HEK293 (cell line): Measurements from ENCODE around the gene GMPPA.
A peak's percentile ranks its signal among the peaks of the same experiment; 100 is the strongest.

ENCODE experiments used
- ATF2 ChIP-seq: fragments of 450-650 bp; formaldehyde crosslinking; IDR thresholded peaks from 2 replicates; pipeline ENCODE4 v1.5.1; 2016; ENCODE audit warnings: missing biosample characterization, missing genetic modification characterization, low read depth
- BCL11B ChIP-seq: fragments of 450-650 bp; formaldehyde crosslinking; IDR thresholded peaks from 2 replicates; pipeline ENCODE4 v1.5.1; 2016; ENCODE audit warnings: low read depth, missing biosample characterization, missing genetic modification characterization
- EGR2 ChIP-seq: fragments of 450-650 bp; formaldehyde crosslinking; IDR thresholded peaks from 2 replicates; pipeline ENCODE4 v1.5.1; 2016; ENCODE audit warnings: low read depth, missing biosample characterization, missing genetic modification characterization
- GLI4 ChIP-seq: fragments of 450-650 bp; formaldehyde crosslinking; IDR thresholded peaks from 2 replicates; pipeline ENCODE4 v1.5.1; 2016; ENCODE audit warnings: missing biosample characterization, missing genetic modification characterization
- GLIS1 ChIP-seq: fragments of 450-650 bp; formaldehyde crosslinking; IDR thresholded peaks from 2 replicates; pipeline ENCODE4 v1.5.1; 2016; ENCODE audit warnings: missing biosample characterization, missing genetic modification characterization
- GLIS2 ChIP-seq: fragments of 450-650 bp; formaldehyde crosslinking; IDR thresholded peaks from 2 replicates; pipeline ENCODE4 v1.5.1; 2016; ENCODE audit warnings: missing biosample characterization, missing genetic modification characterization
- KLF1 ChIP-seq: fragments of 450-650 bp; formaldehyde crosslinking; IDR thresholded peaks from 2 replicates; pipeline ENCODE4 v1.5.1; 2016; ENCODE audit warnings: missing biosample characterization, missing genetic modification characterization
- KLF10 ChIP-seq: fragments of 450-650 bp; IDR thresholded peaks from 2 replicates; pipeline ENCODE4 v1.5.1; 2018; ENCODE audit warnings: missing biosample characterization, mild to moderate bottlenecking, missing genetic modification characterization
- KLF16 ChIP-seq: fragments of 450-650 bp; formaldehyde crosslinking; IDR thresholded peaks from 2 replicates; pipeline ENCODE4 v1.5.1; 2017; ENCODE audit warnings: missing biosample characterization, missing genetic modification characterization
- KLF8 ChIP-seq: fragments of 450-650 bp; formaldehyde crosslinking; IDR thresholded peaks from 2 replicates; pipeline ENCODE4 v1.5.1; 2016; ENCODE audit warnings: missing biosample characterization, missing genetic modification characterization
- OSR2 ChIP-seq: fragments of 450-650 bp; formaldehyde crosslinking; IDR thresholded peaks from 2 replicates; pipeline ENCODE4 v1.5.1; 2016; ENCODE audit warnings: missing biosample characterization, missing genetic modification characterization
- PBX3 ChIP-seq: sonication (generic); formaldehyde crosslinking; IDR thresholded peaks from 2 replicates; pipeline ENCODE4 v1.8.1; 2022; ENCODE audit warnings: mild to moderate bottlenecking, moderate library complexity, missing genetic modification reagents
- REST ChIP-seq: fragments of 450-650 bp; formaldehyde crosslinking; IDR thresholded peaks from 2 replicates; pipeline ENCODE4 v1.5.1; 2016; ENCODE audit warnings: missing biosample characterization, missing genetic modification characterization
- SCRT2 ChIP-seq: fragments of 450-650 bp; formaldehyde crosslinking; IDR thresholded peaks from 2 replicates; pipeline ENCODE4 v1.5.1; 2016; ENCODE audit warnings: missing biosample characterization, missing genetic modification characterization
- SP2 ChIP-seq: fragments of 450-650 bp; formaldehyde crosslinking; IDR thresholded peaks from 2 replicates; pipeline ENCODE4 v1.5.1; 2016; ENCODE audit warnings: missing biosample characterization, missing genetic modification characterization
- SP3 ChIP-seq: fragments of 450-650 bp; formaldehyde crosslinking; IDR thresholded peaks from 2 replicates; pipeline ENCODE4 v1.5.1; 2016; ENCODE audit warnings: missing biosample characterization, missing genetic modification characterization
- SP7 ChIP-seq: fragments of 450-650 bp; formaldehyde crosslinking; IDR thresholded peaks from 2 replicates; pipeline ENCODE4 v1.5.1; 2016; ENCODE audit warnings: missing biosample characterization, missing genetic modification characterization
- ZBTB17 ChIP-seq: fragments of 450-650 bp; formaldehyde crosslinking; IDR thresholded peaks from 2 replicates; pipeline ENCODE4 v1.5.1; 2016; ENCODE audit warnings: missing biosample characterization, missing genetic modification characterization
- ZBTB20 ChIP-seq: fragments of 450-650 bp; formaldehyde crosslinking; IDR thresholded peaks from 2 replicates; pipeline ENCODE4 v1.5.1; 2016; ENCODE audit warnings: missing biosample characterization, missing genetic modification characterization
- ZBTB21 ChIP-seq: fragments of 450-650 bp; formaldehyde crosslinking; IDR thresholded peaks from 2 replicates; pipeline ENCODE4 v1.5.1; 2017; ENCODE audit warnings: missing biosample characterization, missing genetic modification characterization
- ZBTB48 ChIP-seq: fragments of 450-650 bp; formaldehyde crosslinking; IDR thresholded peaks from 2 replicates; pipeline ENCODE4 v1.5.1; 2016; ENCODE audit warnings: missing biosample characterization, missing genetic modification characterization
- ZBTB8A ChIP-seq: fragments of 450-650 bp; formaldehyde crosslinking; IDR thresholded peaks from 2 replicates; pipeline ENCODE4 v1.5.1; 2016; ENCODE audit warnings: missing biosample characterization, missing genetic modification characterization
- ZFHX2 ChIP-seq: fragments of 450-650 bp; formaldehyde crosslinking; conservative IDR thresholded peaks from 2 replicates; pipeline ENCODE4 v1.5.1; 2016; ENCODE audit warnings: missing biosample characterization, missing genetic modification characterization
- ZNF2 ChIP-seq: fragments of 450-650 bp; formaldehyde crosslinking; IDR thresholded peaks from 2 replicates; pipeline ENCODE4 v1.5.1; 2016; ENCODE audit warnings: missing biosample characterization, missing genetic modification characterization
- ZNF239 ChIP-seq: fragments of 450-650 bp; formaldehyde crosslinking; IDR thresholded peaks from 2 replicates; pipeline ENCODE4 v1.5.1; 2016; ENCODE audit warnings: missing biosample characterization, missing genetic modification characterization
- ZNF37A ChIP-seq: fragments of 450-650 bp; IDR thresholded peaks from 2 replicates; pipeline ENCODE4 v1.5.1; 2018; ENCODE audit warnings: missing biosample characterization, missing genetic modification characterization
- ZNF423 ChIP-seq: fragments of 450-650 bp; formaldehyde crosslinking; IDR thresholded peaks from 2 replicates; pipeline ENCODE4 v1.5.1; 2016; ENCODE audit warnings: missing biosample characterization, missing genetic modification characterization
- ZNF529 ChIP-seq: fragments of 450-650 bp; formaldehyde crosslinking; IDR thresholded peaks from 2 replicates; pipeline ENCODE4 v1.5.1; 2017; ENCODE audit warnings: missing genetic modification characterization, missing biosample characterization; ENCODE audit not compliant: insufficient replicate concordance
- ZNF548 ChIP-seq: fragments of 450-650 bp; formaldehyde crosslinking; IDR thresholded peaks from 2 replicates; pipeline ENCODE4 v1.5.1; 2016; ENCODE audit warnings: missing biosample characterization, missing genetic modification characterization
- ZNF571 ChIP-seq: fragments of 450-650 bp; formaldehyde crosslinking; IDR thresholded peaks from 2 replicates; pipeline ENCODE4 v1.5.0; 2017; ENCODE audit warnings: missing biosample characterization, missing genetic modification characterization
- ZNF600 ChIP-seq: fragments of 450-650 bp; formaldehyde crosslinking; IDR thresholded peaks from 2 replicates; pipeline ENCODE4 v1.5.1; 2016; ENCODE audit warnings: missing biosample characterization, missing genetic modification characterization
- ZNF624 ChIP-seq: fragments of 450-650 bp; formaldehyde crosslinking; IDR thresholded peaks from 2 replicates; pipeline ENCODE4 v1.5.1; 2017; ENCODE audit warnings: missing biosample characterization, missing genetic modification characterization
- ZNF660 ChIP-seq: fragments of 450-650 bp; IDR thresholded peaks from 2 replicates; pipeline ENCODE4 v1.5.1; 2018; ENCODE audit warnings: missing biosample characterization, mild to moderate bottlenecking, missing genetic modification characterization
- ZNF692 ChIP-seq: fragments of 450-650 bp; formaldehyde crosslinking; IDR thresholded peaks from 2 replicates; pipeline ENCODE4 v1.5.1; 2016; ENCODE audit warnings: missing biosample characterization, missing genetic modification characterization
- ZNF707 ChIP-seq: fragments of 450-650 bp; formaldehyde crosslinking; IDR thresholded peaks from 2 replicates; pipeline ENCODE4 v1.5.1; 2016; ENCODE audit warnings: missing biosample characterization, missing genetic modification characterization

The GMPPA gene

GRCh38 chr2:219543596-219544358, 45.1 kb downstream of the GMPPA start, which contains the start of the genes CHPF and TMEM198 (continued):
- TF ChIP-seq ZBTB20 (peak; percentile 35; the same call in 1 of the 2 replicates), SP3 (tag by site-specific recombination) (peak; percentile 96), BCL11B (peak; percentile 84; the same call in 1 of the 2 replicates), SP2 (tag by site-specific recombination) (peak; percentile 91), ZFHX2 (0 out of 2 replicates have a peak, but pooled peaks have one; percentile 54), GLI4 (no peak), EGR2 (peak; percentile 26; the same call in 1 of the 2 replicates), ZBTB17 (peak; percentile 85), ATF2 (tag by site-specific recombination) (peak; percentile 98), REST (tag by site-specific recombination) (peak; percentile 98), ZNF600 (tag by site-specific recombination) (no peak), ZNF624 (tag by site-specific recombination) (no peak), ZBTB8A (tag by site-specific recombination) (peak; percentile 80), ZNF692 (peak; percentile 25; the same call in 1 of the 2 replicates), ZNF548 (tag by site-specific recombination) (no peak), PBX3 (CRISPR knock-in tag) (peak; percentile 75; the same call in 1 of the 2 replicates), SP7 (tag by site-specific recombination) (0 out of 2 replicates have a peak, but pooled peaks have one; percentile 60), ZNF2 (tag by site-specific recombination) (peak; percentile 14; the same call in 1 of the 2 replicates), GLIS2 (tag by site-specific recombination) (peak; percentile 96), ZNF423 (tag by site-specific recombination) (peak; percentile 48; the same call in 1 of the 2 replicates), KLF16 (peak; percentile 82), KLF10 (tag by site-specific recombination) (peak; percentile 80), ZNF707 (tag by site-specific recombination) (no peak), ZNF239 (tag by site-specific recombination) (no peak), KLF1 (tag by site-specific recombination) (peak; percentile 66; the same call in 1 of the 2 replicates), ZNF529 (no peak), ZBTB21 (tag by site-specific recombination) (peak; percentile 94), ZNF37A (tag by site-specific recombination) (no peak), SCRT2 (tag by site-specific recombination) (no peak), GLIS1 (tag by site-specific recombination) (peak; percentile 80), ZNF571 (tag by site-specific recombination) (no peak), ZNF660 (peak; percentile 38; the same call in 1 of the 2 replicates), ZBTB48 (tag by site-specific recombination) (0 out of 2 replicates have a peak, but pooled peaks have one; percentile 54), OSR2 (tag by site-specific recombination) (peak; percentile 53; the same call in 1 of the 2 replicates), KLF8 (peak; percentile 88)
